Measurements from ENCODE around the gene TNFSF15.

DNA sequence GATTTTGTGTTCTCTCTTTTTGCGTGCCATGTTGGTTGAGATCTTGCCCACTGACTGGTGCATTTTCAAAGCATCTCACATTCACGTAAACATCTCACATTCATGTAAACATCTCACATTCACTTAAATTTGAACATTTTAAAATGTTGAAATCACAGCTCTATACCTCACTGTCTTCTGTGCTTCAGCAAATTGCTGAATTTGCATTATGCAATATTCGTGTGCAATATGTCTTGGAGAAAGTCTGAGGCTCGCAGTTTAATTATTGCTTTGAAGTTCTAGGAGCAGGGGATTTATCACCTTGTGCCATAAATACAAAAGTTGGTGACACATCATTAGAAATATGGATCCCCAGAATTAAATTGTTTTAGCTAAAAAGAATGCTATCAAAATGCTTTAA is 42.6 kb downstream of the TNFSF15 start:
- TF ChIP-seq, protein P1, sequence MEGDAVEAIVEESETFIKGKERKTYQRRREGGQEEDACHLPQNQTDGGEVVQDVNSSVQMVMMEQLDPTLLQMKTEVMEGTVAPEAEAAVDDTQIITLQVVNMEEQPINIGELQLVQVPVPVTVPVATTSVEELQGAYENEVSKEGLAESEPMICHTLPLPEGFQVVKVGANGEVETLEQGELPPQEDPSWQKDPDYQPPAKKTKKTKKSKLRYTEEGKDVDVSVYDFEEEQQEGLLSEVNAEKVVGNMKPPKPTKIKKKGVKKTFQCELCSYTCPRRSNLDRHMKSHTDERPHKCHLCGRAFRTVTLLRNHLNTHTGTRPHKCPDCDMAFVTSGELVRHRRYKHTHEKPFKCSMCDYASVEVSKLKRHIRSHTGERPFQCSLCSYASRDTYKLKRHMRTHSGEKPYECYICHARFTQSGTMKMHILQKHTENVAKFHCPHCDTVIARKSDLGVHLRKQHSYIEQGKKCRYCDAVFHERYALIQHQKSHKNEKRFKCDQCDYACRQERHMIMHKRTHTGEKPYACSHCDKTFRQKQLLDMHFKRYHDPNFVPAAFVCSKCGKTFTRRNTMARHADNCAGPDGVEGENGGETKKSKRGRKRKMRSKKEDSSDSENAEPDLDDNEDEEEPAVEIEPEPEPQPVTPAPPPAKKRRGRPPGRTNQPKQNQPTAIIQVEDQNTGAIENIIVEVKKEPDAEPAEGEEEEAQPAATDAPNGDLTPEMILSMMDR (conservative IDR thresholded peaks at IDR 0.05 in 1 of 2, IDR thresholded peaks at IDR 0.05 in 1 of 2; ENCODE audit: extremely low read depth in 1 of 2, insufficient read depth in 1 of 2, low read depth in 1 of 2, low read length in 2 of 2) = no peak
- no peak for TF ChIP-seq EZH2 (IDR thresholded peaks at IDR 0.05; ENCODE audit: borderline replicate concordance, low read length)

Measured in mammary epithelial cell (primary cell).